CD4-positive, alpha-beta T cell (primary cell): ENCODE measurements around the gene CGNL1. TPM values are rescaled to one million over a fixed set of nuclear protein-coding genes. Genes with fewer than 3 reads are reported as not detected.

Source experiments
- ATAC-seq: fragments of 200-7000 bp; cut with Tn5 transposase; one replicate; pipeline ENCODE4 v1.10.0; 2022; ENCODE audit warnings: mild to moderate bottlenecking; ENCODE audit not compliant: poor library complexity
- CTCF ChIA-PET: fragments of 350-600 bp; sonication (Branson Sonifier 250); formaldehyde crosslinking; loops from one replicate; lab custom pipeline; 2021; ENCODE audit warnings: antibody characterized with exemption, inconsistent platforms; lab: Charles Lee
- POLR2A ChIA-PET: fragments of 350-600 bp; sonication (Branson Sonifier 250); formaldehyde crosslinking; loops from one replicate; lab custom pipeline; 2021; ENCODE audit warnings: antibody characterized with exemption, inconsistent platforms; lab: Charles Lee
- DNase-seq, 14 experiments: peaks; one replicate each; pipeline ENCODE4 v3.0.0-alpha.2; 2013 to 2020; ENCODE audit warnings: mixed read lengths in 2 of 14
- H3K27ac ChIP-seq, 2 donors: one replicate each; pipeline versions ENCODE4 v1.5.1 to v1.7.0; 2013; ENCODE audit warnings: low read length in 2 of 2, low read depth in 1 of 2, mild to moderate bottlenecking in 1 of 2
- H3K27me3 ChIP-seq, 2 experiments: 1 replicate in 1 of 2; 2 replicates in 1 of 2; pipeline versions ENCODE4 v1.6.1 to v1.7.0; 2013; ENCODE audit warnings: low read length in 2 of 2, control low read depth in 1 of 2, mild to moderate bottlenecking in 1 of 2, moderate library complexity in 1 of 2; ENCODE audit not compliant: insufficient read depth in 2 of 2, control insufficient read depth in 1 of 2
- H3K36me3 ChIP-seq: one replicate; pipeline ENCODE4 v1.6.1; 2013; ENCODE audit warnings: low read length, control low read depth; ENCODE audit not compliant: insufficient read depth
- H3K4me1 ChIP-seq: one replicate; pipeline ENCODE4 v1.6.1; 2013; ENCODE audit warnings: low read length, control low read depth; ENCODE audit not compliant: insufficient read depth
- H3K4me3 ChIP-seq: one replicate; pipeline ENCODE4 v1.5.1; 2013; ENCODE audit warnings: mild to moderate bottlenecking, low read length, moderate library complexity
- H3K9me3 ChIP-seq, 2 experiments: 1 replicate in 1 of 2; 2 replicates in 1 of 2; pipeline versions ENCODE4 v1.6.1 to v1.7.0; 2013; ENCODE audit warnings: low read length in 2 of 2, mild to moderate bottlenecking in 2 of 2, control low read depth in 1 of 2, moderate library complexity in 1 of 2; ENCODE audit not compliant: control insufficient read depth in 1 of 2, insufficient read depth in 1 of 2
- H3K27ac Mint-ChIP-seq: one replicate; pipeline ENCODE4 v1.8.0; 2020; ENCODE audit warnings: mixed read lengths
- H3K27me3 Mint-ChIP-seq: one replicate; pipeline ENCODE4 v1.8.0; 2021; ENCODE audit warnings: mixed read lengths
- H3K36me3 Mint-ChIP-seq: one replicate; pipeline ENCODE4 v1.8.0; 2021; ENCODE audit warnings: low read depth, mixed read lengths
- H3K4me1 Mint-ChIP-seq: one replicate; pipeline ENCODE4 v1.8.0; 2021; ENCODE audit warnings: low read depth, mixed read lengths
- H3K4me3 Mint-ChIP-seq: one replicate; pipeline ENCODE4 v1.8.0; 2020; ENCODE audit warnings: mild to moderate bottlenecking, mixed read lengths
- H3K9me3 Mint-ChIP-seq: one replicate; pipeline ENCODE4 v1.8.0; 2020; ENCODE audit warnings: mixed read lengths
- CTCF ChIP-seq: fragments of 200-600 bp; IDR thresholded peaks from one replicate; pipeline ENCODE4 v1.8.0; 2022; ENCODE audit warnings: antibody characterized with exemption, mild to moderate bottlenecking
- intact Hi-C, 2 experiments: fragments of 100-400 bp; cut with DNase I in 1 of 2; cut with micrococcal nuclease in 1 of 2; formaldehyde crosslinking; loops; one replicate each; pipeline versions ENCODE4 v1.15.1 to v1.9.0; 2023 to 2025; cut with DNase I, micrococcal nuclease
- total RNA-seq, 174 experiments: library from RNA in 2 of 174; stranded (reverse) in 2 of 174; gene quantifications; one replicate each; pipeline ENCODE4 v1.2.3 and lab custom pipeline; 2021 to 2026

The CGNL1 gene
- total RNA-seq, 2 experiments from 2014 or later: not detected

- ATAC-seq (no peak), DNase-seq (no peak)
- ChIA-PET CTCF (no interaction called here), POLR2A (no interaction called here)
- H3K36me3 Mint-ChIP-seq: no peaks in the 10 kb centered on the region
- H3K4me1 ChIP-seq: no peaks in the 10 kb centered on the region
- TF ChIP-seq CTCF: no peak
- intact Hi-C loops: no loop called here
- H3K36me3 ChIP-seq: no peaks in the 10 kb centered on the region
- H3K4me3 Mint-ChIP-seq: no peak overlapping the region
- H3K4me3 ChIP-seq: no peak overlapping the region
- peaks cover 7 to 8% of the 10 kb centered on the region in 2 experiments for H3K27me3 ChIP-seq
- H3K4me1 Mint-ChIP-seq: no peaks in the 10 kb centered on the region
- H3K9me3 Mint-ChIP-seq: no peaks in the 10 kb centered on the region
- no peak overlapping the region for H3K27ac Mint-ChIP-seq
- peaks cover 28% of the 10 kb centered on the region for H3K27me3 Mint-ChIP-seq
- H3K9me3 ChIP-seq: no peaks in the 10 kb centered on the region
- H3K27ac ChIP-seq: no peak overlapping the region
These were observed 104.9 kb downstream of the CGNL1 start for GRCh38 chr15:57481038-57481705.

- CTCF ChIA-PET: no interaction called here
- peaks cover 47% of the 10 kb centered on the region for H3K27me3 Mint-ChIP-seq
- intact Hi-C loops: no loop called here
These were observed 109.6 kb downstream of the CGNL1 start for GRCh38 chr15:57485869-57486268.

GRCh38 chr15:57486833-57487232, 110.5 kb downstream of the CGNL1 start:
- H3K4me1 Mint-ChIP-seq: no peaks in the 10 kb centered on the region
- intact Hi-C loops: no loop called here
- TF ChIP-seq CTCF: no peak
- no peaks in the 10 kb centered on the region for H3K36me3 Mint-ChIP-seq
- Histone ChIP-seq H3K36me3 (no peaks in the 10 kb centered on the region), H3K4me1 (no peaks in the 10 kb centered on the region), H3K4me3 (no peak overlapping the region), H3K27me3 (peaks cover 4 to 13% of the 10 kb centered on the region in 2 experiments), H3K9me3 (no peaks in the 10 kb centered on the region), H3K27ac (no peak overlapping the region)
- DNase-seq (no peak), ATAC-seq (no peak)
- CTCF ChIA-PET: no interaction called here
- no peak overlapping the region for H3K27ac Mint-ChIP-seq
- H3K27me3 Mint-ChIP-seq: peaks cover 53% of the 10 kb centered on the region
- no peaks in the 10 kb centered on the region for H3K9me3 Mint-ChIP-seq
- POLR2A ChIA-PET: no interaction called here
- H3K4me3 Mint-ChIP-seq: no peak overlapping the region

More at GRCh38 chr15:57485869-57486268, 109.6 kb downstream of the CGNL1 start:
- H3K9me3 ChIP-seq: no peaks in the 10 kb centered on the region
- H3K27ac Mint-ChIP-seq: no peak overlapping the region
- DNase-seq (no peak), ATAC-seq (no peak)
- no peak overlapping the region for H3K4me3 Mint-ChIP-seq
- no peak overlapping the region for H3K27ac ChIP-seq
- no peaks in the 10 kb centered on the region for H3K36me3 Mint-ChIP-seq
- H3K9me3 Mint-ChIP-seq: no peaks in the 10 kb centered on the region
- no peak overlapping the region for H3K4me3 ChIP-seq
- H3K4me1 ChIP-seq: no peaks in the 10 kb centered on the region
- peaks cover 4 to 13% of the 10 kb centered on the region in 2 experiments for H3K27me3 ChIP-seq
- no peaks in the 10 kb centered on the region for H3K4me1 Mint-ChIP-seq
- H3K36me3 ChIP-seq: no peaks in the 10 kb centered on the region
- TF ChIP-seq CTCF: no peak
- POLR2A ChIA-PET: no interaction called here
